ENCODE results near the gene GPR3.

The GPR3 gene

DNA sequence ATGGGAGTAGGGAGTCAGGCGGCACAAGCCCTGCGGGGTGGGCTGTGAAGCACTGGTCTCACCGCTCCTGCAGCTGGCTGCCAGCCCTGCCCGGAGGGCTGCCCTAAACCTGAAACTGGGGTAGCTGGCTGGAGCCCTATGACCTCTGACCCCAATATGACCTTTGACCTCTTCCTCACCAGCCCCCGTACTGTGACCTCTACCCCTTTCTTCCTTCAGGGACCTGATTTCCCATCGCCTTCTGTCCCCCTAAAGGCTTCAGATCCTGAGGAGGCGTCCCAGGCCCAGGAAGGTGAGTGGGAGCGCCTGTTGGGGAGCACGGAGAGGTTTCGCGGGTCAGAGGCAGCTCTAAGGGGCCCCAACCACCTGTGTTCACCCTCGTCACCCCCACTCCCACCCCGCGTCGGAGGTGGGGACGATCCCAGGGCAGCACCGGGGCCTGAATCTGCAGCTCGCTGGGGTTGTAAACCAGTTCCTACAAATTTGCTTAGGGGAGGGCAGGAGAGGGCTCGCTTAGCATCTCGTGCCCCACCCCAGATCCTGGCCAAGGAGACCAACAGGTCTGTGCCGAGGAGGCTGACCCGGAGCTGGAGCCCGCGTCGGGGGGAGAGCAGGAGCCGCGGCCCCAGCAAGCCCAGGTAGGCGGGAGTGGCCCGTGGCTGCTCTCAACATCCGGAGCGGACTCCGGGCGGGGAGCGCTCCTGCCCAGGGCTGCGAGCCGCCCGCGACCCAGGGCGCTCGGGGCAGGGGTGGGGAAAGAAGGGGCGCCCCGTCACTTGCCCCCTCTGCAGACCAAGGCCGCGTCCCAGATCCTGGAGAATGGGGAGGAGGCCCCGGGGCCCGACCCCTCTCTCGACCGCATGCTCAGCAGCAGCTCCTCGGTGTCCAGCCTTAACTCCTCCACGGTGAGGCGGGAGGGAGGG is 43.3 kb upstream of the GPR3 start:
- DNase-seq (ENCODE audit: low read depth) = no peak

GRCh38 chr1:27349784-27350662 is 42.4 kb upstream of the GPR3 start:
- DNase-seq (ENCODE audit: low read depth) = peak; percentile 66
- TF ChIP-seq, protein P1, sequence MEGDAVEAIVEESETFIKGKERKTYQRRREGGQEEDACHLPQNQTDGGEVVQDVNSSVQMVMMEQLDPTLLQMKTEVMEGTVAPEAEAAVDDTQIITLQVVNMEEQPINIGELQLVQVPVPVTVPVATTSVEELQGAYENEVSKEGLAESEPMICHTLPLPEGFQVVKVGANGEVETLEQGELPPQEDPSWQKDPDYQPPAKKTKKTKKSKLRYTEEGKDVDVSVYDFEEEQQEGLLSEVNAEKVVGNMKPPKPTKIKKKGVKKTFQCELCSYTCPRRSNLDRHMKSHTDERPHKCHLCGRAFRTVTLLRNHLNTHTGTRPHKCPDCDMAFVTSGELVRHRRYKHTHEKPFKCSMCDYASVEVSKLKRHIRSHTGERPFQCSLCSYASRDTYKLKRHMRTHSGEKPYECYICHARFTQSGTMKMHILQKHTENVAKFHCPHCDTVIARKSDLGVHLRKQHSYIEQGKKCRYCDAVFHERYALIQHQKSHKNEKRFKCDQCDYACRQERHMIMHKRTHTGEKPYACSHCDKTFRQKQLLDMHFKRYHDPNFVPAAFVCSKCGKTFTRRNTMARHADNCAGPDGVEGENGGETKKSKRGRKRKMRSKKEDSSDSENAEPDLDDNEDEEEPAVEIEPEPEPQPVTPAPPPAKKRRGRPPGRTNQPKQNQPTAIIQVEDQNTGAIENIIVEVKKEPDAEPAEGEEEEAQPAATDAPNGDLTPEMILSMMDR (conservative IDR thresholded peaks at IDR 0.05; ENCODE audit: control insufficient read depth, insufficient read depth, low read depth, low read length) = no peak
- H3K4me3 ChIP-seq (ENCODE audit: control insufficient read depth, low read depth, low read length) = peak overlapping the region; percentile 10

More for the DNA sequence above, 43.3 kb upstream of the GPR3 start:
- TF ChIP-seq, protein P1 (conservative IDR thresholded peaks at IDR 0.05; ENCODE audit: control insufficient read depth, insufficient read depth, low read depth, low read length) = no peak
- H3K4me3 ChIP-seq (ENCODE audit: control insufficient read depth, low read depth, low read length) = peak overlapping the region; percentile 10

GRCh38 chr1:27350663-27351540 is 41.5 kb upstream of the GPR3 start:
- H3K4me3 ChIP-seq (ENCODE audit: control insufficient read depth, low read depth, low read length) = no peak overlapping the region
- DNase-seq (ENCODE audit: low read depth) = no peak
- TF ChIP-seq, protein P1 (conservative IDR thresholded peaks at IDR 0.05; ENCODE audit: control insufficient read depth, insufficient read depth, low read depth, low read length) = no peak

GRCh38 chr1:27351541-27352107 is 40.8 kb upstream of the GPR3 start:
- H3K4me3 ChIP-seq (ENCODE audit: control insufficient read depth, low read depth, low read length) = no peak overlapping the region
- TF ChIP-seq, protein P1 (conservative IDR thresholded peaks at IDR 0.05; ENCODE audit: control insufficient read depth, insufficient read depth, low read depth, low read length) = no peak
- no peak for DNase-seq (ENCODE audit: low read depth)

GRCh38 chr1:27353166-27353565 is 39.3 kb upstream of the GPR3 start:
- TF ChIP-seq, protein P1 (conservative IDR thresholded peaks at IDR 0.05; ENCODE audit: control insufficient read depth, insufficient read depth, low read depth, low read length) = no peak
- no peak overlapping the region for H3K4me3 ChIP-seq (ENCODE audit: control insufficient read depth, low read depth, low read length)
- no peak for DNase-seq (ENCODE audit: low read depth)

Data from fibroblast of mammary gland (primary cell).